ENCODE results near the gene MSL3B.

The MSL3B gene

GRCh38 chr2:233856184-233856583, 12.0 kb downstream of the MSL3B start:
- Mint-ChIP-seq H3K4me1 (peaks cover 26% of the 10 kb centered on the region), H3K36me3 (ENCODE audit: low read depth) (peaks cover 9% of the 10 kb centered on the region), H3K9me3 (no peaks in the 10 kb centered on the region), H3K27me3 (ENCODE audit: low read depth) (no peaks in the 10 kb centered on the region), H3K4me3 (peak overlapping the region; percentile 72 to 93 (median 73)), H3K27ac (no peak overlapping the region)
- no peak for TF ChIP-seq CTCF (IDR thresholded peaks at IDR 0.05; ENCODE audit: unreplicated experiment in 3 of 3)

GRCh38 chr2:233855345-233855744, 12.8 kb downstream of the MSL3B start:
- Mint-ChIP-seq H3K27me3 (ENCODE audit: low read depth) (no peaks in the 10 kb centered on the region), H3K4me1 (peaks cover 26% of the 10 kb centered on the region), H3K27ac (peak overlapping the region in 1 of 3 experiments; percentile 86), H3K4me3 (peak overlapping the region; percentile 90 to 93 (median 91)), H3K9me3 (no peaks in the 10 kb centered on the region), H3K36me3 (ENCODE audit: low read depth) (peaks cover 12% of the 10 kb centered on the region)
- TF ChIP-seq CTCF (IDR thresholded peaks at IDR 0.05; ENCODE audit: unreplicated experiment in 3 of 3) = no peak

GRCh38 chr2:233854241-233854981, 13.8 kb downstream of the MSL3B start, which contains the start of gene HJURP:
HJURP (minus strand) TSS chr2:233854535; CDS start chr2:233854500, 35 bp downstream.
- TF ChIP-seq CTCF (IDR thresholded peaks at IDR 0.05; ENCODE audit: unreplicated experiment in 3 of 3) = no peak
- H3K4me1 Mint-ChIP-seq = peaks cover 26% of the 10 kb centered on the region
- no peaks in the 10 kb centered on the region for H3K9me3 Mint-ChIP-seq
- peak within 1 kb of the TSS; percentile 86 to 97 (median 93) for H3K27ac Mint-ChIP-seq
- no peaks in the 10 kb centered on the region for H3K27me3 Mint-ChIP-seq (ENCODE audit: low read depth)
- peak within 1 kb of the TSS; percentile 90 to 93 (median 91) for H3K4me3 Mint-ChIP-seq
- peaks cover 12% of the 10 kb centered on the region for H3K36me3 Mint-ChIP-seq (ENCODE audit: low read depth)

- H3K4me3 Mint-ChIP-seq = peak overlapping the region; percentile 90 to 93 (median 91)
- no peaks in the 10 kb centered on the region for H3K9me3 Mint-ChIP-seq
- peaks cover 26% of the 10 kb centered on the region for H3K4me1 Mint-ChIP-seq
- H3K36me3 Mint-ChIP-seq (ENCODE audit: low read depth) = peaks cover 18% of the 10 kb centered on the region
- H3K27ac Mint-ChIP-seq = peak overlapping the region; percentile 59 to 93 (median 86)
- TF ChIP-seq CTCF (IDR thresholded peaks at IDR 0.05; ENCODE audit: unreplicated experiment in 3 of 3) = no peak
- H3K27me3 Mint-ChIP-seq (ENCODE audit: low read depth) = no peaks in the 10 kb centered on the region
Measured at GRCh38 chr2:233853883-233854240, 14.3 kb downstream of the MSL3B start.

GRCh38 chr2:233853353-233853752, 14.8 kb downstream of the MSL3B start:
- H3K4me3 Mint-ChIP-seq = peak overlapping the region; percentile 90 to 93 (median 91)
- peak overlapping the region in 2 of 3 experiments; percentile 59 to 76 for H3K27ac Mint-ChIP-seq
- no peaks in the 10 kb centered on the region for H3K9me3 Mint-ChIP-seq
- peaks cover 26% of the 10 kb centered on the region for H3K4me1 Mint-ChIP-seq
- peaks cover 23% of the 10 kb centered on the region for H3K36me3 Mint-ChIP-seq (ENCODE audit: low read depth)
- H3K27me3 Mint-ChIP-seq (ENCODE audit: low read depth) = no peaks in the 10 kb centered on the region
- TF ChIP-seq CTCF (IDR thresholded peaks at IDR 0.05; ENCODE audit: unreplicated experiment in 3 of 3) = no peak

- no peak overlapping the region for H3K27ac Mint-ChIP-seq
- H3K4me1 Mint-ChIP-seq = peaks cover 26% of the 10 kb centered on the region
- H3K27me3 Mint-ChIP-seq (ENCODE audit: low read depth) = no peaks in the 10 kb centered on the region
- TF ChIP-seq CTCF (IDR thresholded peaks at IDR 0.05; ENCODE audit: unreplicated experiment in 3 of 3) = no peak
- H3K9me3 Mint-ChIP-seq = no peaks in the 10 kb centered on the region
- H3K4me3 Mint-ChIP-seq = peak overlapping the region; percentile 90 to 93 (median 91)
- peaks cover 28% of the 10 kb centered on the region for H3K36me3 Mint-ChIP-seq (ENCODE audit: low read depth)
Measured at GRCh38 chr2:233852056-233852455, 16.1 kb downstream of the MSL3B start.

All from nephron (organoid).